CD4-positive, alpha-beta T cell treated with Interleukin-2 at 100 ng/mL for 4 hours (primary cell): ENCODE measurements around the gene DNAH17.

ENCODE experiments used
- DNase-seq: peaks from one replicate; pipeline ENCODE4 v3.0.0-alpha.2; 2020; ENCODE audit warnings: low spot score

DNAH17 gene

DNA sequence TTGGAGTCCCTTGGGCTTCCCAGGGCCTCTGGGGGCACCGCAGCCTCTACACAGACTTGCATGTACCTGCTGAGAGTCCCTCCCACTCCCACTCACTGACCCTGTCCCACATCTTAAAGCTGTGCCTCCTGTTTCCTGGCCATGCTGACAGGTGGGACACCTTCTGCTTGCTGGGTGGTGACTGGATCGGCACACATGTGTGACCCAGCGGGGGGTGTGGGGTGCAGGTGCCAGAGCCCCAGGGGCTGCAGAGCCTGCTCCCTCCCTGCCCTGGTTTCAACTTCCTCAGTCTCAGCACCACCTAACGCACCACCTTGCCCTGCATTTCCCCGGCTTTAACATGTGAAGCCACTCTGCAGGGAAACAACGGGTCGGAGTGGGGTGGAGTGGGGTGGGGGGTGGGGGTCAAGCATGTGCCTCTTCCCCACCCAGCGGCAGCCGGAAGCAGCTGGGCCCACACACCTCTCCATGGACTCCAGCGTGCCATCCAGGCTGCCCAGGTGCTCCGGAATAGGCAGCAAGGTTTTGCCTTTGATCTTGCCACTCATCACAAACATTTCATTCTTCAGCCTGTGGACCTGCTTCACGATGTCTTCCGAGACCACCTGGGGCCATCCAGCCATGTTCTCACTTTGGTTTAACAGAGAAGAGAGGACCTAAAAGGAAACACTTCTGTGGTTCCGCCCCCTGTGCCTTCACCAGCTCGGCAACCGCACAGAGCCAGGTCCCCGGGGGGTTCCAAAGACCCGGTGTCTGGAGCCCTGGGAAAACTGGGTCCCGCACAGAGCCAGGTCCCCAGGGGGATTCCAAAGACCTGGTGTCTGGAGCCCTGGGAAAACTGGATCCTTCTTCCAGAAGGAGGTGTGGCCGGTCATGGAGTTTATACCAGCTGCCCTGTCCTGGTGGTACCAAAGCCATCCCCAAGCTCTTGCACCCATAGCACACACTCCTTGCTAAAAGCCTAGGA, 4.7 kb downstream of the DNAH17 start:
- DNase-seq: no peak

DNA sequence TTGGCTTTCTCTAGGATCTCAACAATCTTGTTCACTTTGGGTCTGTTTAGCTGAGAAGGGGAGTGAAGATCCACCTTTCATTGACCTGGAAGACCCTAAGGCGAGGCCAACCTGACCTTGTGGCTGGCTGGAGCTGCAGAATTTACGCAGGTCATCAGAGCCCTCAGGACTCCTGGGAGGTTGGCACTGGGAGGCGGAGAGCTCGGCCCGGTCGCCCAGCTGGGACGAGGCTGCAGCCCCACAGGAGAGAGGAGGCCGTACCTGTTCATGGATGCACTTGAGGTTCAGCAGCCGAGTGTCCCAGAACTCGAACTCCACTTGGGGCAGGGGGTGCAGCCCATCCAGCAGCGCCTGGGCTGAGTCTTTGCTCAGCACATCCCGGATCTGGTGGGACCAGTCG, 5.9 kb downstream of the DNAH17 start:
- DNase-seq: no peak

DNA sequence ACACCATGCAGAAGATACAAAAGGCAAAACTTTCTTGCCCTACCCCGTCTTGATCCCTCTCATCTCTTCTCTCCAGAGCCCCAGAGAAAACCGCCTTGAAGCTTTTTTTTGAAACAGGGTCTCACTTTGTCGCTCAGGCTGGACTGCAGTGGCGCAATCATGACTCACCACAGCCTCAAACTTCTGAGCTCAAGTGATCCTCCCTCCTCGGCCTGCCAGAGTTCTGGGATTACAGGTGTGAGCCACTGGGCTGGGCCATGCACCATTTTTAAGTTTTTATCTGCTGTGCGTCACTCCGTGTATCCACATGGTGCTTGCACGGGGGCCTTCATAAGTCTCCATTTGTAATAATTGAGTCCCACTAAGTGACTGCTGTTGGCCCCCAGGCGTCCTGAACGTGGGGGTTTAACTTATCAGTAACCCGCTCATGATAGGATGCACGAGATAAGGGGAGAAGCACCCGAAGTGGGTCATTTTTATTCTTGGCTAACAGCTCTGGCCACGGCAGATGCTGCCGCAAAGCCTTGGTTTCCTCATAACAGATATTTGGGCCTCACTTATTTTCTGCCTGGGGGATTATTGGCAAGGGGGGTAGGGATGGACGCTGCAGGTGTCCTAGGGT, 8.6 kb downstream of the DNAH17 start:
- no peak for DNase-seq

- DNase-seq: no peak
Observed at GRCh38 chr17:78567991-78568390, 9.2 kb downstream of the DNAH17 start.

GRCh38 chr17:78566947-78567346, 10.2 kb downstream of the DNAH17 start:
- DNase-seq: no peak

GRCh38 chr17:78563189-78564145, 13.7 kb downstream of the DNAH17 start:
- DNase-seq: no peak

DNA sequence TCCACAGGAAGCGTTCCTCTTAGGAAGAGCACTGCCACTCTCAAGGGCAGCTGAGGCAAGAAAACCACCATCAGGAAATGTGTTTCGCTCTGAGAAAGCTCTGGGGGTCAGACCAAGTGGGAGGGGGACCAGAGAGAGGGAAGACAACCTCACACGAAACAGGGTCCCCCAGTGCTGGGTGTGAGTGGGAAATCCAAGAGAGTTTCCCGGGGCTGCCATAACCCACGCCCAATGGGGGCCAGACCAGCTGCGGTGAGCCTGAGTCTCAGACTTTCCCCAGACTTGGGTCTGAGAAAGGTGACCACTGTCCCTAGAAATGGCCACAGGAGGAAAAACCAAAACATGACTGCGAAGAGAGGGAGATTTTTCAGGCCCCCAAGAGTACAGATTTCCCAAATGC, 14.5 kb downstream of the DNAH17 start:
- no peak for DNase-seq

GRCh38 chr17:78561166-78561565, 16.0 kb downstream of the DNAH17 start:
- no peak for DNase-seq

GRCh38 chr17:78560731-78561130, 16.5 kb downstream of the DNAH17 start:
- no peak for DNase-seq

DNA sequence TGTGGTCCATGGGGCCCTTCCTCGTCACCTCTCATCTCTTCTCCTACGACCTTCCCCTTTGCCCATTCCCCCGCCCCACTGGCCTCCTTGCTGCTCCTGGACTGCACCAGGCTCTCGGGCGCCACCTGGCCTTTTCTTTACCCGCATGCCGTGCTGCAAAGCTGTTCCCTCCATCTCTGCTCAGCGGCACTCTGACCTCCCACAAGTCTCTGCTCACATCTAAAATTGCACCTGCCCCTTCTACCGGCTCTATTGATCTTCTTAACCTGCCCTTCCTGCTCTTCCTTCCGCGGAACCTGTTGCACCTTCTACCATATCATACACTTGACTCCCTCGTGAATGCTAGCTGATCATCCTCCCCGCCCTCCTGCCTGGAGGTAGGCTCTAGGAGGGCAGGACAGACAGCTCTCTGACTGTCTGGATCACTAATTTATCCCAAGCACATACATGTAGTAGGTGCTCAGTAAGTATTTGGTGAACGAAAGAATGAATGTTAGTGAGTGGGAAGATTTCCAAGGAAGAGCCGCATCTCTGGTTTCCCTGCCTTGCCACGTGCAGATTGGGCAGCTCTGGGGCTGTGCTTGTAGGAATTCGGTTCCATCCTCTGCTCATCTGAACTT, 17.3 kb downstream of the DNAH17 start:
- DNase-seq: no peak

DNA sequence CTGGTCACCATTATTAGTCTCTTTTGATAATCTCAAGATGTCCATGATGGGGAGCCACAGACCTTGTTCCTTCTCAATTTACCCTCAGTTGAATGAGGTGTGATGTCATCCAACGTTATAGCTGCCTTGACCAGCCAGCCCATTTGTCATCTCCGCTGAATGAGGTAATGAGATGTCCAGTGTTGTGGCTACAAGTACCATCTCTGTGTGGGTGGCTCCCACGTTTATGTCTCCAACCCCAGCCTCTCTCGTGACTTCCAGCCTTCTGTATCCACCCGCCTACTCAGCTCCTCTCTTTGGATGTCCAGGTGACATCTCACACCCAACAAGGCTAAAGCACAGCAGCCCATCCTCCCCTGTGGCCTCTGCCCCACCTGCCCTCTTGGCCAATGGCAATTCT, 18.2 kb downstream of the DNAH17 start:
- no peak for DNase-seq

DNA sequence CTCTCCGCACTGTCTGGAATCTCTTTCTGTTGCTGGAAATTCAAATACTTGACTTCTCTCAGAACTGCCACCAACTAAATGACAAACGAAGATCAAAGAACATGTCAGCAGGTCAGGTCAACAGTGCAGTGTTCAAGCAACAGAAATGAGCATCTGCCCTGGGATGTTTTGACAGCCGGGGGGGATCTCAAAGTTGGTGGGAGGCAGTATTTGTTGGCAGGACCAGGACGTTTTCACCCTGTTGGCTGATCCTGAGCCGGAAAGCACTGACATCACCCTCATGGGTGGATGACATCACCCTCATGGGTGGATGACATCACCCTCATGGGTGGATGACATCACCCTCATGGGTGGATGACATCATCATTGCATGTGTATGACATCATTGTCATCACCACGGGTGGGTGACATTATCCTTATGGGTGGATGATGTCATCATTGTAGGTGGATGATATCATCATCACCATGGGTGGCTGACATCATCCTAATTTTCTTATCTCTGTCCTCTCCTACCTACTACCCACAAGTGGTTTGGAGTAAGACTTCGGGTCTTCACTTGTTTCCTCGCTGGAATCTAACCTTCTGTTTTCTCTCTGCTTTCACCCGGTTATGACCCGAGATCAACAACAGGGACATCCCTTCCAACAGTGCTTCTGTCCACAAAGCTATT, 18.9 kb downstream of the DNAH17 start:
- peak; percentile 10 for DNase-seq

GRCh38 chr17:78557598-78558039, 19.6 kb downstream of the DNAH17 start:
- no peak for DNase-seq

DNA sequence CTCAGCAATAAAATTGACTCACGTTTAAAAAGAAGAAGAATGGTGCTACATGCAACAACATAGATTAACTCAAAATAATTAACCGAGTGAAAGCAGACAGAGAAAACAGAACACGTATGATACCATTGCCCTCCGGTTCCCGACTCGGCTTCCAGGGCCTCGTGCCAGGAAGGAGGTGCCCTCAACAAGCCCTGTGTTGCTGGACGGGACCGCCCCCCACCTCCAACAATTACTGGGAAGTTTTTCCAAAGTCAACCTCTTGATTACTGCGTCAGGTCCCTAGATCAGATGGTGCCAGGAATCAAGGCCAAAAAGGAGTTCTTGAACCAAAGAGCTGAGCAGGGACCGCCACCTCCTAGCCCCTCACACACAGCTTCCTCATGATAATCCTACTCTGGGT, 20.4 kb downstream of the DNAH17 start:
- DNase-seq: no peak

- no peak for DNase-seq
Observed at GRCh38 chr17:78555746-78556401, 21.3 kb downstream of the DNAH17 start.

GRCh38 chr17:78550464-78550863, 26.7 kb downstream of the DNAH17 start:
- no peak for DNase-seq

- DNase-seq: no peak
Observed at GRCh38 chr17:78548725-78549124, 28.5 kb downstream of the DNAH17 start.

GRCh38 chr17:78547035-78547434, 30.2 kb downstream of the DNAH17 start:
- no peak for DNase-seq

DNA sequence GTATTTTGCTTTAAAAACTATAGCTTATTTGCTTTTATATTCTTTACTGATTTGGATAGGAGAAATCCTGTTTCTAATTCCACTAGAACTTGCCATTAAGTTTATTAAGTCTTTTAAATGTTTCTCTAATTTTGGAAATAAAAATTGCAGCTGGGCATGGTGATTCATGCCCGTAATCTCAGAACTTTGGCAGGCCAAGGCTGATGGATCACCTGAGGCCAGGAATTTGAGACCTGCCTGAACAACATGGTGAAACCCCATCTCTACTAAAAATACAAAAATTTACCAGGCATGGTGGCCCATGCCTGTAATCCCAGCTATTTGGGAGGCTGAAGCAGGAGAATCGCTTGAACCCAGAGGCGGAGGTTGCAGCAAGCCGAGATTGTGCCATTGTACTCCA, 30.7 kb downstream of the DNAH17 start:
- DNase-seq: no peak

- no peak for DNase-seq
Observed at GRCh38 chr17:78544881-78545755, 32.1 kb downstream of the DNAH17 start.
